Neural progenitor cell (in vitro differentiated cells): Measurements from ENCODE around the gene WWOX. TPM values are rescaled to one million over a fixed set of nuclear protein-coding genes. Genes with fewer than 3 reads are reported as not detected.

ENCODE experiments used
- DNase-seq: peaks from one replicate; pipeline ENCODE4 v3.0.0-alpha.2; 2016; ENCODE audit warnings: low spot score
- H2AFZ ChIP-seq: fragments of 200-600 bp; sonication (generic); replicated peaks from 2 replicates; pipeline ENCODE4 v1.6.1; 2016; ENCODE audit warnings: antibody characterized with exemption
- H3F3A ChIP-seq: fragments of 200-600 bp; sonication (generic); 2 replicates; pipeline ENCODE4 v1.6.1; 2016; ENCODE audit warnings: antibody characterized with exemption, low read depth
- H3K27ac ChIP-seq: fragments of 200-600 bp; sonication (generic); 2 replicates; pipeline ENCODE4 v1.5.1; 2016; ENCODE audit warnings: mild to moderate bottlenecking
- H3K27me3 ChIP-seq: fragments of 200-600 bp; sonication (generic); 2 replicates; pipeline ENCODE4 v1.6.1; 2016; ENCODE audit warnings: mild to moderate bottlenecking, moderate library complexity
- H3K36me3 ChIP-seq: fragments of 200-600 bp; sonication (generic); 2 replicates; pipeline ENCODE4 v1.5.1; 2016
- H3K4me1 ChIP-seq: fragments of 200-600 bp; sonication (generic); 2 replicates; pipeline ENCODE4 v1.6.1; 2016; ENCODE audit warnings: mixed run types
- H3K4me2 ChIP-seq: fragments of 200-600 bp; sonication (generic); 2 replicates; pipeline ENCODE4 v1.6.1; 2016
- H3K4me3 ChIP-seq: fragments of 200-600 bp; sonication (generic); 2 replicates; pipeline ENCODE4 v1.5.1; 2016
- H3K79me2 ChIP-seq: fragments of 200-600 bp; sonication (generic); 2 replicates; pipeline ENCODE4 v1.6.1; 2016; ENCODE audit warnings: low read depth
- H3K9ac ChIP-seq: fragments of 200-600 bp; sonication (generic); 2 replicates; pipeline ENCODE4 v1.6.1; 2016
- H3K9me3 ChIP-seq: fragments of 200-600 bp; sonication (generic); 2 replicates; pipeline ENCODE4 v1.5.1; 2016; ENCODE audit warnings: low read depth
- H4K20me1 ChIP-seq: fragments of 200-600 bp; sonication (generic); 2 replicates; pipeline ENCODE4 v1.6.1; 2016; ENCODE audit warnings: low read depth
- H3K27ac Mint-ChIP-seq: 3 replicates; pipeline ENCODE4 v1.8.0; 2021; ENCODE audit warnings: mixed read lengths
- H3K27me3 Mint-ChIP-seq: 2 replicates; pipeline ENCODE4 v1.8.0; 2022; ENCODE audit warnings: low read depth, mild to moderate bottlenecking, inconsistent platforms, moderate library complexity, mixed read lengths; ENCODE audit not compliant: insufficient read depth
- H3K36me3 Mint-ChIP-seq: 3 replicates; pipeline ENCODE4 v1.8.0; 2021; ENCODE audit warnings: mixed read lengths
- H3K4me1 Mint-ChIP-seq: 3 replicates; pipeline ENCODE4 v1.8.0; 2021; ENCODE audit warnings: mixed read lengths
- H3K4me3 Mint-ChIP-seq: 3 replicates; pipeline ENCODE4 v1.8.0; 2021; ENCODE audit warnings: mild to moderate bottlenecking, moderate library complexity, mixed read lengths
- H3K9me3 Mint-ChIP-seq: 3 replicates; pipeline ENCODE4 v1.8.0; 2020; ENCODE audit warnings: mixed read lengths
- EZH2 ChIP-seq: fragments of 200-600 bp; sonication (generic); IDR thresholded peaks from 2 replicates; pipeline ENCODE4 v1.6.1; 2017; ENCODE audit warnings: antibody characterized with exemption, mild to moderate bottlenecking, moderate library complexity
- EZH2phosphoT487 ChIP-seq: fragments of 200-600 bp; sonication (generic); IDR thresholded peaks from 2 replicates; pipeline ENCODE4 v1.6.1; 2017; ENCODE audit warnings: antibody characterized with exemption
- total RNA-seq: library from RNA; depleted of rRNA; stranded (reverse); fragments of >200 nt; gene quantifications from 2 replicates; pipeline ENCODE4 v1.2.3, GENCODE V29; 2015; ENCODE audit warnings: low replicate concordance
- TF ChIP-seq, protein P1 (sequence below): fragments of 200-600 bp; sonication (generic); IDR thresholded peaks from 2 replicates; pipeline ENCODE4 v1.5.1; 2017; ENCODE audit warnings: antibody characterized with exemption, mild to moderate bottlenecking

The WWOX gene
- total RNA-seq, 1 donor from 2014 or later = 63.7 TPM

DNA sequence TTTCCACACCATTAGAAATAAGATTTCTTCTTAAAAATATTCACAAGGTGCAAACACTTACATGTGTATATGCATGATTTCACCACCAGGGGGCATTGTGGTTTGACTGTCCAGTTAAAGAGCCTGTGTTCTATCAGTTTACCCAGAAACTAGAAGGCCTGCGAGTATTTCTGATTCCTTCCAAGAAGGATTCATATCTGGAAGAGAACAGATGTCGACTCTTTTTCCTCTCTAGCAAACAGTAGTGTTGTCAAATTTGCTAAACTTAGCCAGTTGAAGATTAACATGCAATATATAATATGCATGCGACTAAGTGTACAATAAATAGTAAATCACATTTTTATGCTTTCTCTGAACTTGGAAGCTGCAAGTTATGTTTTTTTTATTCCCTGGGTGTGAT, 404.1 kb downstream of the WWOX start:
- no peaks in the 10 kb centered on the region for H3K36me3 Mint-ChIP-seq

DNA sequence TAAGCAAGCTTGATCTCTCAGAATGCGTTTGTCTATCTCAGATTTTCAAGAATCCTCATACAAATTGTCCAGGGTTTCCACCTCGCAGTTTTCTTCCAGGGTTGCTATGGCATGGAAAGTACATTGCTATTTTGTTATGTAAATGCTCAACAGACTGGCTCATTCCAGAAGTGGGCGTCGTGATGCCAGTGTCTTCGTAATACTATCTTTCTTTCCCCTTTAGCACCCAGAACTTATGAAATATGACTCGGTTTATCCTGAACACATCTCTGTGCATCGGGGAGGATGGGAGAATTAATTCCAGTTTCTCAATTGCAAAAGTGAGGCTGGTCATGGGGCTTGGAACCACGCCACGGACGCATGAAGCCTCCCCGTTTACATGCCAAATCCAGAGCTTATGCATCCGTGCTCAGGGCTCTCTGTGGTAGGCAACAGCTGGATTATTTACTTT, 405.0 kb downstream of the WWOX start:
- peaks cover 36% of the 10 kb centered on the region for H3K4me1 ChIP-seq
- H3K36me3 ChIP-seq = no peaks in the 10 kb centered on the region
- H3K9ac ChIP-seq = no peak overlapping the region
- no peaks in the 10 kb centered on the region for H3K27me3 ChIP-seq
- peaks cover 5% of the 10 kb centered on the region for H3K27me3 Mint-ChIP-seq
- no peaks in the 10 kb centered on the region for H4K20me1 ChIP-seq
- H3F3A ChIP-seq = peaks cover 18% of the 10 kb centered on the region
- no peaks in the 10 kb centered on the region for H3K9me3 ChIP-seq
- DNase-seq = no peak
- H3K4me3 Mint-ChIP-seq = no peak overlapping the region
- H3K9me3 Mint-ChIP-seq = no peaks in the 10 kb centered on the region
- no peaks in the 10 kb centered on the region for H3K79me2 ChIP-seq
- peak overlapping the region; percentile 15 for H3K4me2 ChIP-seq
- H3K4me3 ChIP-seq = no peak overlapping the region
- H3K36me3 Mint-ChIP-seq = no peaks in the 10 kb centered on the region
- peak overlapping the region; percentile 24 for H3K27ac ChIP-seq
- no peak overlapping the region for H2AFZ ChIP-seq
- H3K4me1 Mint-ChIP-seq = peaks cover 54% of the 10 kb centered on the region
- TF ChIP-seq EZH2 = no peak
- TF ChIP-seq, protein P1, sequence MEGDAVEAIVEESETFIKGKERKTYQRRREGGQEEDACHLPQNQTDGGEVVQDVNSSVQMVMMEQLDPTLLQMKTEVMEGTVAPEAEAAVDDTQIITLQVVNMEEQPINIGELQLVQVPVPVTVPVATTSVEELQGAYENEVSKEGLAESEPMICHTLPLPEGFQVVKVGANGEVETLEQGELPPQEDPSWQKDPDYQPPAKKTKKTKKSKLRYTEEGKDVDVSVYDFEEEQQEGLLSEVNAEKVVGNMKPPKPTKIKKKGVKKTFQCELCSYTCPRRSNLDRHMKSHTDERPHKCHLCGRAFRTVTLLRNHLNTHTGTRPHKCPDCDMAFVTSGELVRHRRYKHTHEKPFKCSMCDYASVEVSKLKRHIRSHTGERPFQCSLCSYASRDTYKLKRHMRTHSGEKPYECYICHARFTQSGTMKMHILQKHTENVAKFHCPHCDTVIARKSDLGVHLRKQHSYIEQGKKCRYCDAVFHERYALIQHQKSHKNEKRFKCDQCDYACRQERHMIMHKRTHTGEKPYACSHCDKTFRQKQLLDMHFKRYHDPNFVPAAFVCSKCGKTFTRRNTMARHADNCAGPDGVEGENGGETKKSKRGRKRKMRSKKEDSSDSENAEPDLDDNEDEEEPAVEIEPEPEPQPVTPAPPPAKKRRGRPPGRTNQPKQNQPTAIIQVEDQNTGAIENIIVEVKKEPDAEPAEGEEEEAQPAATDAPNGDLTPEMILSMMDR = no peak
- TF ChIP-seq EZH2phosphoT487 = no peak
- H3K27ac Mint-ChIP-seq = peak overlapping the region; percentile 14

More for the DNA sequence above, 404.1 kb downstream of the WWOX start:
- TF ChIP-seq EZH2phosphoT487 = no peak
- TF ChIP-seq, protein P1 = peak; percentile 98
- H3K9ac ChIP-seq = no peak overlapping the region
- Mint-ChIP-seq H3K4me1 (peaks cover 56% of the 10 kb centered on the region), H3K9me3 (no peaks in the 10 kb centered on the region), H3K27me3 (peaks cover 2% of the 10 kb centered on the region), H3K4me3 (no peak overlapping the region), H3K27ac (no peak overlapping the region)
- no peaks in the 10 kb centered on the region for H4K20me1 ChIP-seq
- peak; percentile 81 for DNase-seq
- no peaks in the 10 kb centered on the region for H3K27me3 ChIP-seq
- H3K9me3 ChIP-seq = no peaks in the 10 kb centered on the region
- no peak overlapping the region for H3K4me2 ChIP-seq
- H2AFZ ChIP-seq = no peak overlapping the region
- H3K4me3 ChIP-seq = no peak overlapping the region
- peaks cover 18% of the 10 kb centered on the region for H3F3A ChIP-seq
- H3K36me3 ChIP-seq = no peaks in the 10 kb centered on the region
- no peaks in the 10 kb centered on the region for H3K79me2 ChIP-seq
- peaks cover 37% of the 10 kb centered on the region for H3K4me1 ChIP-seq
- H3K27ac ChIP-seq = no peak overlapping the region

- no peaks in the 10 kb centered on the region for H3K36me3 ChIP-seq
- H3K27me3 ChIP-seq = no peaks in the 10 kb centered on the region
- H3F3A ChIP-seq = peaks cover 18% of the 10 kb centered on the region
- H3K27ac ChIP-seq = peak overlapping the region; percentile 79
- H3K4me3 ChIP-seq = no peak overlapping the region
- peaks cover 30% of the 10 kb centered on the region for H3K4me1 ChIP-seq
- no peak overlapping the region for H3K9ac ChIP-seq
- H3K4me3 Mint-ChIP-seq = no peak overlapping the region
- peak; percentile 57 for DNase-seq
- TF ChIP-seq, protein P1 = no peak
- H4K20me1 ChIP-seq = no peaks in the 10 kb centered on the region
- no peaks in the 10 kb centered on the region for H3K36me3 Mint-ChIP-seq
- H3K4me1 Mint-ChIP-seq = peaks cover 48% of the 10 kb centered on the region
- H3K27me3 Mint-ChIP-seq = peaks cover 9% of the 10 kb centered on the region
- no peaks in the 10 kb centered on the region for H3K9me3 Mint-ChIP-seq
- peak overlapping the region; percentile 65 for H3K27ac Mint-ChIP-seq
- H2AFZ ChIP-seq = no peak overlapping the region
- no peaks in the 10 kb centered on the region for H3K79me2 ChIP-seq
- no peaks in the 10 kb centered on the region for H3K9me3 ChIP-seq
- peak overlapping the region; percentile 15 for H3K4me2 ChIP-seq
Observed at GRCh38 chr16:78505036-78505435, 405.6 kb downstream of the WWOX start.
